NCI-H510A (cell line): ENCODE data around the gene CAD.

Source experiments
- DNase-seq: peaks from one replicate; lab custom pipeline; 2025; lab: John Stamatoyannopoulos, UW

CAD gene

DNA sequence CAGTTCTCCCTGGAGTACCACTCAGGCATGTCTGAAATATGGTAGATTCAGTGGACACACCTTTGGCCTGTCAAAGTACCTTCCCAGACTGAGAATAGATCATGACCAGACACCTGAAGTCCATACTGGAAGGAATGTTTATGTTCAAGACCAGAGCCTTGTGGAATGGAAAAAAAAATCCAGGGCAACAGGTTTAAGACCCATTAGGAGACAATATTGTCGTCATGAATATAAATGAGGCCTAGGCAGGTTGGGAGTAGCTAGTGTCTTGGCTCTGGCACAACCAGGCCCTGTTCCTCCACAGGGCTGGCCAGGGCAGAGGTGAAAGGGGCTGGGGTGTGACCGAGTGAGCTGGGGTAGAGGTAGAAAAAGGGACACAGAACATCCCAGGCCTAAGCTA, 18.5 kb upstream of the CAD start:
- DNase-seq: no peak

DNA sequence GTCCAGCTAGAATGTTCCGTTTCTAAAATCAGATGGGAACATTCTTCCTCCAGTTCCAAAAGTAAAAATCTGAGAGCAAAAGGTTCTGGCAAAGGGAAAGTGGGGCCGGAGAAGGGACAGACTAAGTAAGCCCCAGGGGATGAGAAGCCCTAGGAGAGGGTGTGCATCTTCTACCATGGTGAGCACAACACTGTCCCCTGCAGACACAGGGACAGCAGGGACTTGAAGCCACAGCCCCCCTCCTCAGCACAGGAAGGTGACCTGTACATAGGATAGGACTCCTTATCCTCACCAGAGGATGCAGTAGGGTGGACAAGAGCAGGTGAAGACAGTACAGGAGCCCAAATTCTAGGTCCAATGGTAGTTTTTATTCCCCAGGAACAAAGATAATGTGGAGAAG, 17.9 kb upstream of the CAD start:
- DNase-seq: no peak

DNA sequence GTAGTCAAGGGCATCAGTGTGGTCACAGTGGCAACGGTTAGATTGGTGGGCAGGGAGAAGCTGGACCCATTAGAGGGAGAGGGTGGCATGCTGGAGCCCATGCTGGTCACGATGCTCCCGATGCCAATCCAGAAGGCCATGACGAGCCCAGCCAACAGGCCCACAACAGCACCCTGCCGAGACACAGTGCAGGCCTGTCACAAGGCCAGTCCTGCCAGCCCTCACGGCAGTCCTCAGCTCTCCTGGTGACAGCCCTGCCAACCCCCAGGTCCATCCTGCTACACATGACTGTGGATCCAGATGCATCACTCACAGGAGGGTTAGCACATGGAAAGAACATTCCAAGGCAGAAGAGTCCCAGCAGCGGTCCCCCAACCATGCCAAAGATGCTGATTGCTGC, 15.5 kb upstream of the CAD start:
- DNase-seq: no peak

DNA sequence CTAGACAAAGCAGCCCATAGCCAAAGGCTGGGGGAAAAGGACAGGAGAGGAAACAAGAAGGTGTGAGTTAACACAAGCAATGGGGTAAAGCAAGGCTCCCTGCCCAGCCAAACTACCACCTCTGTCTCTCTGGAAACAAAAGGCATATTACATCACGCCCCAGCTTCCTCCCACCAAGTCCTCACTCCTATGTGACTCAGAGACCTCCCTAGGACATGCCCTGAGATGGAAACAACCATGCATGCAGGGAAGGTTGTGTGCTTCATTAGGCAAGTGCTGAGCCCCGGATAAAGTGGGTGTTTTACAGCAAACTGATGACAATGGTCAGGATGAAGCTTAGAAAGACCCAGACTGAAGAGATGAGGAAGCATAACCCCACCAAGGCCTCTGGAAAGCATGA, 14.3 kb upstream of the CAD start:
- no peak for DNase-seq

DNA sequence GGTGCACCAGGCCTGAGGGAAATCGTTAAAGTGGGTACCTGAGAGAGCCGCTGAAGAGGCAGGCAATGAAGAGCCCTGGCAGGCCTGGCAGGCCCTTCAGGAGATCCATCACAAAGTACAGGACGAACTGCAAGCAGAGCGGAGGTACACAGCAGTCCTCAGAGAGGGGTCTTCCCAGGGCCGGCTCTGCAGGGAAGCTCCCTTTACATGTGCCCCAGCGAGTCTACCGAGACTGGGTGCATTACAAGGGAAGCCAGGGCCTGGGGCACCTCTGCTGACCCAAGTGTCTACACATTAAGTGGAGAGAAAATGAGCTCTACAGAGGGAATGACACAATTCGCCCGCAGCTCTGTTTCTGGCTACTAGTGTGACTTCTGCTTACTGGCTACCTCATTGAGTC, 13.4 kb upstream of the CAD start:
- DNase-seq: no peak

DNA sequence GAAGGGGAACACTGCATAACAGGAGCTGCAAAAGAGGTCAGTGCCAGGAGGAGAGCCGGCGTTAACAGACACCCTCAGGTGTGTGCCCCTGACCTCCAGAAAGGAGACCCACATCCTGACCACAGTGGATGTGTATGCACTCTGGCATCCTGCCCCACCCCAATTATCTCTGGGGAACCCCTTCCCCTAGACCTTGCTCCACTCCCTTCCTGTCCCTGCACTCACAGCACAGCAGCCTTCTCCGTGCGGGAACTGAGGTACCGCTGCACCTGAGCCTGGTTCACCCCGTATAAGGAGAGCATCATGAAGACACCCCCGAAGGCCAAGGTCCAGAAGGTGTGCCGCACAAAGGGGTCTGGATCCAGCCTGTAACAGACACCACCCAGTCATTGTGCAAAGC, 12.6 kb upstream of the CAD start:
- no peak for DNase-seq

DNA sequence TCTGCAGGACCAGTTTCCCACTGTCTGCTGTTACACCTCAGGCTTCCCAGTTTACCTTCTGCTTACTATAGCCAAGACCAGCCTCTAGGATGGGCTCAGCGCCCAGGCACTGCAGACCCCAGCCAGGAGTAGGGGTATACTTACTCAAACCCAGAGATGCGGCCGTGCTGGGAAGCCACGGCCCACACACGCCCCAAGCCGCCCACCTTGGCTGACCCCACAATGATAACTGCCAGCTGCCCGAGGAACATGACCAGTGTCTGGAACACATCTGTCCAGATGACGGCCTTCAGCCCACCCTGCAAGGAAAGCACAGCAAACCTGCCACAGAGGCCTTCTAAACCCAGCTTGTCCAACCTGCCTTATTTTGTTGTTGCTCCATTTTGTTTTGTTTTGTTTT, 12.0 kb upstream of the CAD start:
- no peak for DNase-seq

DNA sequence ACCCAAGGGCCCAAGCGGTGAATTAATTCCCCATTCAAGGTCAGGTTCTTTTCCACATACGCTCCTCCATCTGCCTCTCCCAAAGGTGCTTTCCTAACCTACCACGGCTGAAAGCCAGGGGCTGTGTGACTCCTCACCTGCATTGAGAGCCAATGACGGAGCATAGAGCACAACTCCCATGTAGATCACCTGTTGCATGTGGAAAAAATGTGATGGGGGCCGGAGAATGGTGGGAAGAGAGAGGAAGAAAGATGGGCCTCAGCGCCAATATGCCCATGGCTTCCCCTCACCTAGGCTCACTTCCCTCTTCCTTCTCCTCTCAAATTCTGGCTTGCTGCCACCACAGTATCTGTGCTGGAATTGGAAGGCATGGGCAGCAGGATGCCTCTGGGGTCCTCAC, 10.8 kb upstream of the CAD start:
- DNase-seq: no peak

DNA sequence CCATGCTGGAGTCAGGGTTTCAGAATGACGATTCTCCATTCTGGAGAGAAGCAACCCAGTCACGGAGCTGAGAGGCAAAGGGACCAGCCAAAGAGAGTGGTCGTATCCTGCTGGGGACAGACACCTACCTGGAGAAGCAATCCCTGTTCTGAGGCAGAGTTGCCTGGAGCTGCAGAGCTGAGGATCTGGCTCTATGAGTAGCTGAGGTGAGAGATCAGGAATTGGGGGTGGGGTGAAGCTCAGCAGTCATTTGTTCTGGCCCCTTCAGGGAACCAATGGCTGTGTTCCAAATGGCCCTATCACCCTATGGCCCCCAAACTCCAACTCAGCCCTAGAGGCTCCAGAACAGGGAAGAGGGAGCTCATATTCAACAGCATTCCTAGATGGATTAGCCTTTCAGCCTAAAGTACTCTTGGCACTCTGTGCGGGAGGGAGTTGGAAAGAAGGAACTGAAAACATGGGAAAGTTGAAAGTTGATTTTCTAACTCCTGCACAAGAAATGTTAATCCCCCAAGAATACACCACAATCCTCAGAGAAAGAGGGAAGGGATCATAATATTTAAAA, 8.6 kb upstream of the CAD start:
- DNase-seq: no peak

DNA sequence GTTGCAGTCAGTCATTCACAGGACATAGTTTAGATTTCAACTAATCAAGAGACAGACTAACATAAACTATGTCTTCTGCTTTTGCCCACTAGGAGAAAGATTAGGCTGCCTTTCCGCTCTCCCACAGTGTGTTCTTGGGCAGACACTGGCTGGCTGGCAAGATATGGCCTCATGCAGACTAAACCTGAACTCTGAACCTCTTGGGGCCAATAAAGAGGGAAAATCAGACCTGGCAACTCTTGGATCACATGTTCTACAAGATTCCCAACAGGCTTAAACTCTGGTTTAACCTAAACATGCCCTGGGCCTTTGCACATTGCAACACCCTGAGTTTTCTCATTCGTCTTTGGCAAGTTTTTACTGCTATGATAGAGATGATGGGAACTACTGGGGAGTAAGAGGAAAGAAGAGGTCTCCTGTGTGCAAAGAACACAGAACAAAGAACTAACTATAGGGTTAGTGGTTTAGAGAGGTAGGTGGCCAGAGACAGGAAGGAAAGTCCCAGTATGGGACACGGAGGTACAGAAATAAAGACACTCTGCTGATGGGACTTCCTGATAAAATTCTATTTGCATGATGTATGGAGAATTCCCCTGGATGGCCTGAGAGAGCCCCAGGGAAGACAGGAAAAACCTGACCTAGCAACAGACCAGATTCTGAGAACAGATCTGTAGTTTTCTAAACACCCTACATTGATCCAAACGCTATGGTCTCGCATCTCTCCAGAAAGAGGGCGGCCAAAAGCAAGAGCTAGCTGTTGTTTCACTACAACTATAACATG, 7.4 kb upstream of the CAD start:
- no peak for DNase-seq

DNA sequence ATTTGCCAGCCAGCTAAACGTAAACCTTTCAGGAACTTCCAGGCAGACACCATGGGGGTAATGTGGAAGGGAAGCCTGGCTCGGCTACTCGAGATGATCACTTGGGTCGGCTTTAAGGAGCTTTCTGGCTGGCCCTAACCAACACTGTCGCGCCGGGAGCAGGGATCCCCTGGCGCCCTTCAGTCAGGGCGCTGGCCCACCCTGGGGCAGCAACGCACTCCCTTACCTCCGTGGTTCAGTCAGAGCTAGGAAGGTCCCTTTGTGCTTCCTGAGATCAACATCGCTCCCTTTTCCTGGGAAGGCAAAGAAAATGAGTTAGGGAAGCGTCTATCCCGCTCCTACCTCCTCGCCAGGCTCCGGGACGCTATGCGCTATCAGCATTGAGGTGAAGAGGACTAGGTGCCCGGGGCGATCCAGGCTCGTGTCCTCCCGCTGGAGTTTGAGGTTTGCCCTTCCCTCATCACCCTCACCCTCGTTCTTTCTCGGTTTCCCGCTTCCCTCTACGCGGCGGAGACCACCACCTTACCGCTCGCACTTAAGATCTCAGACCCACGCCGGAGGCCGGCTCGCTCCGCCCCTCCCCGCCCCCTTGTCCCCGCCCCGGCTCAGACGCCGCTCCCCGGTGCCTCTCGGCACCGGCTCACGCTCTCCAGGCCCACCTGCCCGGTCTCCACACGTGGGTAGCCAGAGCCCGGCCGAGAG, 5.8 kb upstream of the CAD start:
- DNase-seq: peak; percentile 42

DNA sequence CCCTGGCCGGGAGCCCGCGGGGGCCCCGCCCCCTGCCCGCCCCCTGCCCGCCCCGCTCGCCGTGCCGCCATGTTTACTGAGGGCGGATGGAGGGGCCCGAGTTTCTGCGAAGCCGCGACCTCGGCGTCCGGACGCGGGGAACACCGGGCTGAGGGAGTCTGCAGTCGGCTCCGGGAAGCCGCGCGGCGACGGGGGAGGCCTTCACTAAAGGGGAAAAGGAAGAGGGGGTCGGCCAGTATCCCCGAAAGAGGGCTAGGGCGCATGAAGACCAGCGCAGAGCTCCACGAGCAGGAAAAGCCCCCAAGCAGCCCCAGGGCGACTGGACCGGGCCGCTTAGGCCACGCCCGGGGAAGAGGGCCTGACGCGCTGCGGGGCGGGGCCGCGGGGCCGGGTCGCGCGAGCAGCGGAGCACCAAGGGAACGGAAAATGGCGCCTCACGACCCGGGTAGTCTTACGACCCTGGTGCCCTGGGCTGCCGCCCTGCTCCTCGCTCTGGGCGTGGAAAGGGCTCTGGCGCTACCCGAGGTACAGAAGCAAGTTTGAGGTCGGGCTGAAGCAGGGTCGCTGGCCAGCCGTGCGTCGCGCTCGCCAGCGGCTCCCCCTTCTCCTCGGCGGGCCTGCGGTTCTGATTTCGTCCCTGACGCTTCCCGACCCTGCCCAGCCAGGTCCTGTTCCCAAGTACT, 5.1 kb upstream of the CAD start, which contains the start of the genes ATRAID and SLC5A6:
Gene ATRAID, plus strand, starts transcription at position 99 of the 683 bp plus-strand sequence. Its CDS starts 328 bp downstream, at position 427.
Gene SLC5A6, minus strand, starts transcription at position 326 of the 683 bp plus-strand sequence. CDS start 4,618 bp downstream, outside the sequence.
- peak; percentile 80 for DNase-seq

DNA sequence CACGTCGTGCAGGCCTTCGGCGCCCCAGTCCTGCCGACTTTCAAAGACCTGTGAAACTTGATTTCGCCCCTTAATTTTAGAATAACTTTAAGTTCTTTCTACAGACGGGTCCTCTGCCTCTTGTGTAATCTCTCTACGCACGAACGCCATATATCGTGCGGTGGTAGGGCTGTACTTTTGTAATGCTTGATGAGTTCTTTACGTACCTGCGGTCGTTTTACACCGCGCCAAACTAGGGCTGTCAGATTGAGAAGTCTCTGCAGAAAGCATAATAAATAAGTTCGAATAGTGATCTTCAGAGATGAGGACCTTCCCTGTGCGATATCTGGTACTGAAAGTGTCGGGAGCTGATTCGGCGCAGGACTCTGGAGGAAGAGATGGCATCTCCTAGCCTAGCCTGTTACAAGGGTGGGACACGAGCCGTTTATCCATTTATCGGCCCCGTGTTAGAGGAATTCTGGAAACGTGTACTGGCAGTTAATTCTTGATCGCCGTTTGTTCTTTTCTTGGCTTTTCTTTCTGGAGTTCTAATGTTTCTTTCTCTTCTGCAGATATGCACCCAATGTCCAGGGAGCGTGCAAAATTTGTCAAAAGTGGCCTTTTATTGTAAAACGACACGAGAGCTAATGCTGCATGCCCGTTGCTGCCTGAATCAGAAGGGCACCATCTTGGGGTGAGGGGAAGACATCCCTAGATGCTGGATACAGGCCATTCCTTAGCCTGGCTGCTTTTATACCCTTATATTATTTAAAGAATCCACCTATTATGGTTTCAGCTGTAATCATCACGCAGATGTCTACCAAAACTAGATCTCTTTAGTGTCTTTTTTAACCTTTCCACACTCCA, 4.3 kb upstream of the CAD start:
- DNase-seq: no peak

DNA sequence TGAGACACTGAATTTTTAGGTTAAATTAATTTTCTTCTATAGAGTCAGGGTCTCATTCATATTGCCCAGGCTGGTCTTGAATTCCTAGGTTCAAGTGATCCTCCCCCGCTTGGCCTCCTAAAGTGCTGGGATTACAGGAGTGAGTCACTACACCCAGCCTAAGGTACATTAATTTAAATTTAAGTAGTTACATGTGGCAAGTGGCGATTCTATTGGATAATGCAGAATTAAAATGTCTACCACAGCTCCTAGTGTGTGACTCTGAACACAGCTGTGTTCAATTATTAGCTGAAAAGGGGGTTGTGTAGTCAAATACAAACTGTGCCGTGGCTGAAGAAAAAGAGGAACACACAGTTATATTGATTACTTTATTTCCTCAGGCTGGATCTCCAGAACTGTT, 2.2 kb upstream of the CAD start:
- DNase-seq: no peak

DNA sequence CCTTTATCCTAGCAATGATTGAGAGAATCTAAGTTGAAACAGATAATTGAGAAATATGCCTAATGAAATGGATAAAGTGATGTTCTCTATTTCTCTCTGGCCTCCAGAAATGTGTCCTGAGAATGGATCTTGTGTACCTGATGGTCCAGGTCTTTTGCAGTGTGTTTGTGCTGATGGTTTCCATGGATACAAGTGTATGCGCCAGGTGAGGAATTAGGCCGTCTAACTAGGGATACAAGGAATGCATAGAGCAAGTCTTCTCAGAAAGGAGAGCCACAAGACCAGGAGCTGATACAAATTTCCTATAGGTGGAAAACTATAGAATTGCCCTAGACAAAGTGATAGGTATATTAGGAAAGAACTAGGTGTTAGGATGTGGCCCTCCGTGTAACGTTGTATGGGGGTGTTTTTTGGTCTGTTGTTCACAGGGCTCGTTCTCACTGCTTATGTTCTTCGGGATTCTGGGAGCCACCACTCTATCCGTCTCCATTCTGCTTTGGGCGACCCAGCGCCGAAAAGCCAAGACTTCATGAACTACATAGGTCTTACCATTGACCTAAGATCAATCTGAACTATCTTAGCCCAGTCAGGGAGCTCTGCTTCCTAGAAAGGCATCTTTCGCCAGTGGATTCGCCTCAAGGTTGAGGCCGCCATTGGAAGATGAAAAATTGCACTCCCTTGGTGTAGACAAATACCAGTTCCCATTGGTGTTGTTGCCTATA, 592 bp upstream of the CAD start:
- no peak for DNase-seq

DNA sequence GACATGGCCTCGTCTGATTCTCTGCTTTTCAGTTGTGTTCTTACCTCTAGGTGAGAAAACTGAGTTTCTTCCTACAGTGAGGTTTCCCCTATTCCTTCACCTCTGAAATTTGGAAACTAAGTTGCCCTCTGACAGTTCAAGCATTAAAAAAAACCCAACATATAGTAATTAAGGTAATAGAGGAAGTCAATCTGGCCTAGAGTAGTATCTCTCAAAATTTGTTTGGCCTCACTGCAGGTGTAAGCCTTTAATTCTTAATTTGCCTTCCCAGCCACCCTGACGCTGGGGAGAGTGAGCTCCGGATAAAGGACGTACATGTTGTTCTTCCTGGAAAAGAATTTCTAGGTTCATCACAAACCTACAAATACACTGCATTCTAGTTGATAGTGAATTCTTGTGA, 1.4 kb downstream of the CAD start:
- no peak for DNase-seq

DNA sequence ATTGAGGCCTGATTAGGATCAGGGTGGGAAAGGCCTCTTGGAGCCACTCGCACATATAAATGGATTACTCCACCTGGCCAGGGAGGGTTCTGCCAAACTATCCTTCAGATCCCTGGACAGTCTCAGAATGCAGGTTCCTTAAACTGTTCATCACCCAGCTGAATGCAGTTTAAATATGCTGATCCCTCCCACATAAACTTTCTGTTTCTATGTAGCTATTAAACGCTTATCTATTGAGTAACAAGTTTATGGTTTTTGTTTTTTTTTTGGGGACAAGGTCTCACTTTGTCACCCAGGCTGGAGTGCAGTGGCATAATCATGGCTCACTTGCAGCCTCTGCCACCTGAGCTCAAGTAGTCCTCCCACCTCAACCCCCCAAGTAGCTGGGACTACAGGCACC, 1.9 kb downstream of the CAD start:
- DNase-seq: no peak

DNA sequence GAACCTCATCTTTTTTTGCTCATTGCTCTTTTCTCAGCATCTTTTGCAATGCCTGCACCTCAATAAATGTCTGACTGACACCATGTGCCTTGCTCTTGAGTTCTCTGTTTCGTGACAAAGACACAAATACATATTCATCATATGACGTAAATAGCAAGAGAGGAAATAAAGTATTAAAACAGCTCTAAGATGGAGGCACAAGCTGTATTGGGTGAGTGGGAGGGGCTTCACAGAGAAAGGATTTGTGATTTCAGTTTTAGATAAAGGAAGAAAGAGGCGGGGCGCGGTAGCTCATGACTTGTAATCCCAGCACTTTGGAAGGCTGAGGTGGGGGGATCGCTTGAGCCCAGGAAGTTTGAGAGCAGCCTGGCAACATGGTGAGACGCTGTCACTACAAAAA, 2.9 kb downstream of the CAD start:
- DNase-seq: no peak

DNA sequence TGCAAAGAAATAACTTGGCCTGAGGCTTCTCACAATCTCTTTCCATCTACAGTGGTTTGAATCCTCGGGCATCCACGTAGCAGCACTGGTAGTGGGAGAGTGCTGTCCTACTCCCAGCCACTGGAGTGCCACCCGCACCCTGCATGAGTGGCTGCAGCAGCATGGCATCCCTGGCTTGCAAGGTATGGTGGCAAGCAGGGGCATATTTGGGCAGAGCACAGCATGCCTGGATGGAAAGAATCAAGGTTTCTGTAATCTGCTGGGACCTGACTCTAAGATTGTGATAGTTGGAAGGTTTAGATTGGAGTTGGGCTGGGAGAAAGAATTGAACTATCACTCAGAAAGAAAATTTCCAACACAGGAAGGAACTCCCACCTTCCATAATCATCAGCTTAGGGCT, 4.0 kb downstream of the CAD start:
- no peak for DNase-seq

DNA sequence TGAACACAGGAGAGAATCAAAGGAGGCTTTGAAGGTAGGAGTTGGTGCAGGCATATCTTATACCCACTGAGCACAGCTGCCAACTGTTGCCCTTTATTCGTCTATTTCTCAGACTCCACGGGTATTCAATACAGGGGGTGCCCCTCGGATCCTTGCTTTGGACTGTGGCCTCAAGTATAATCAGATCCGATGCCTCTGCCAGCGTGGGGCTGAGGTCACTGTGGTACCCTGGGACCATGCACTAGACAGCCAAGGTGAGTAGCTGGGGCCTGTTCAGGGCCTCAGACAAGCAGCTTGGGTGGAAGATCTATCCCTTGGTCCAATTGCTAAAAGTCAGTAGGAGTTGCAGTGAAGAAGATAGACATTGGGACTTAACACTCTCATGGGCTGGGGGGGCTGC, 5.2 kb downstream of the CAD start:
- DNase-seq: no peak

DNA sequence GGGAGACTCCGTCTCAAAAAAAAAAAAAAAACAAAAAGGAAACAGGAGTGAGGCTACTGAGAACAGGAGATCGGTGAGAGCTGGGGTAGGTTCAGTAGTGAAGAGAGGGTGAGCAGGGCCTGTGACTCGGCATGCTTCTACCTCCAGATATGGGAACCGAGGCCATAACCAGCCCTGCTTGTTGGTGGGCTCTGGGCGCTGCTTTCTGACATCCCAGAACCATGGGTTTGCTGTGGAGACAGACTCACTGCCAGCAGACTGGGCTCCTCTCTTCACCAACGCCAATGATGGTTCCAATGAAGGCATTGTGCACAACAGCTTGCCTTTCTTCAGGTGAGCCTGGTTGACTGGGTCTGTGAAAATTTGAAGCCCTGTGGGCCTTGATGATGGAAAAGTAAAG, 6.2 kb downstream of the CAD start:
- no peak for DNase-seq
